T47D (cell line): ENCODE data around the gene PDE1C.

Source experiments
- DNase-seq, 2 experiments: peaks; one replicate each; pipeline versions ENCODE4 v3.0.0 to v3.0.0-alpha.2; 2011 to 2012; ENCODE audit warnings: low read depth in 1 of 2, low spot score in 1 of 2
- JUND ChIP-seq: IDR thresholded peaks from 2 replicates; pipeline ENCODE4 v1.6.1; 2012; ENCODE audit warnings: low read depth
- in situ Hi-C: cut with HindIII; loops from 2 replicates; pipeline ENCODE4 v1.10.0; 2016; ENCODE audit warnings: low sequenced_read_pairs, low pct_unique_long_range_greater_than_20kb

Gene PDE1C

GRCh38 chr7:32070406-32071360, at the start of gene PDE1C:
PDE1C (minus strand) TSS chr7:32070407.
- no peak for TF ChIP-seq JUND
- no peak for DNase-seq
- in situ Hi-C loops, result no loop called here

- DNase-seq, result no peak
- in situ Hi-C loops, result no loop called here
Observed at GRCh38 chr7:32119790-32120196, 49.6 kb upstream of the PDE1C start.

GRCh38 chr7:32117837-32118236, 47.6 kb upstream of the PDE1C start:
- in situ Hi-C loops, result no loop called here
- TF ChIP-seq JUND, result no peak
- no peak for DNase-seq

More at GRCh38 chr7:32119790-32120196, 49.6 kb upstream of the PDE1C start:
- no peak for TF ChIP-seq JUND

GRCh38 chr7:32116436-32116835, 46.2 kb upstream of the PDE1C start:
- in situ Hi-C loops, result no loop called here
- TF ChIP-seq JUND, result no peak
- DNase-seq, result no peak

GRCh38 chr7:32115831-32116230, 45.6 kb upstream of the PDE1C start:
- in situ Hi-C loops, result no loop called here
- no peak for DNase-seq
- TF ChIP-seq JUND, result no peak

- in situ Hi-C loops, result no loop called here
- TF ChIP-seq JUND, result no peak
- DNase-seq, result no peak
Observed at GRCh38 chr7:32108651-32109050, 38.4 kb upstream of the PDE1C start.

- no peak for DNase-seq
- TF ChIP-seq JUND, result no peak
- in situ Hi-C loops, result no loop called here
Observed at GRCh38 chr7:32104766-32105165, 34.6 kb upstream of the PDE1C start.

- TF ChIP-seq JUND, result no peak
- no peak for DNase-seq
- in situ Hi-C loops, result no loop called here
Observed at GRCh38 chr7:32103361-32103760, 33.2 kb upstream of the PDE1C start.

GRCh38 chr7:32102432-32102873, 32.2 kb upstream of the PDE1C start:
- in situ Hi-C loops, result no loop called here
- no peak for TF ChIP-seq JUND
- DNase-seq, result no peak

- no peak for DNase-seq
- TF ChIP-seq JUND, result no peak
- in situ Hi-C loops, result no loop called here
Observed at GRCh38 chr7:32100407-32100907, 30.2 kb upstream of the PDE1C start.

GRCh38 chr7:32094516-32094915, 24.3 kb upstream of the PDE1C start:
- TF ChIP-seq JUND, result no peak
- in situ Hi-C loops, result no loop called here
- no peak for DNase-seq

GRCh38 chr7:32093415-32094408, 23.5 kb upstream of the PDE1C start:
- DNase-seq, result peak in 1 of 2 experiments; percentile 80
- in situ Hi-C loops, result no loop called here

More at GRCh38 chr7:32093415-32094408, 23.5 kb upstream of the PDE1C start:
- TF ChIP-seq JUND, result 0 out of 2 replicates have a peak, but pooled peaks have one; percentile 8
